Prostate gland (tissue), 2 donors: Measurements from ENCODE around the gene SPTBN1. TPM values are rescaled to one million over a fixed set of nuclear protein-coding genes. Genes with fewer than 3 reads are reported as not detected.

Experiments used
- DNase-seq: peaks from one replicate; pipeline ENCODE4 v3.0.0-alpha.2; 2019; ENCODE audit warnings: low spot score
- H3K27ac ChIP-seq, 2 donors: fragments of 200-600 bp; sonication (generic); 2 replicates each; pipeline ENCODE4 v1.5.1; 2017 to 2019
- H3K27me3 ChIP-seq: fragments of 200-600 bp; sonication (generic); replicated peaks from 2 replicates; pipeline ENCODE4 v1.5.1; 2019; ENCODE audit not compliant: insufficient read depth
- H3K36me3 ChIP-seq, 2 donors: fragments of 200-600 bp; sonication (generic); 1 replicate in 1 of 2; 2 replicates in 1 of 2; pipeline versions ENCODE4 v1.5.1 to v1.8.1; 2017 to 2019
- H3K4me1 ChIP-seq: fragments of 200-600 bp; sonication (generic); replicated peaks from 2 replicates; pipeline ENCODE4 v1.5.1; 2019
- H3K4me3 ChIP-seq, 2 donors: fragments of 200-600 bp; sonication (generic); 2 replicates each; pipeline ENCODE4 v1.5.1; 2017 to 2019
- H3K9me3 ChIP-seq: fragments of 200-600 bp; sonication (generic); 2 replicates; pipeline ENCODE4 v1.5.1; 2017
- POLR2A ChIP-seq: fragments of 450-650 bp; IDR thresholded peaks from one replicate; pipeline ENCODE4 v1.6.1; 2016; ENCODE audit warnings: antibody characterized with exemption, mild to moderate bottlenecking
- POLR2AphosphoS5 ChIP-seq: sonication (generic); formaldehyde crosslinking; IDR thresholded peaks from one replicate; pipeline ENCODE4 v1.6.1; 2017; ENCODE audit warnings: antibody characterized with exemption
- WGBS: methylation state at CpG from one replicate; pipeline ENCODE4 v1.1.5; 2018; 5-methylcytosine and 5-hydroxymethylcytosine counted together
- intact Hi-C: fragments of 100-400 bp; cut with DNase I; formaldehyde crosslinking; loops from one replicate; pipeline ENCODE4 v1.14.2; 2022
- total RNA-seq, 2 donors: library from RNA; depleted of rRNA; stranded (reverse); fragments of >200 nt; gene quantifications; one replicate each; pipeline ENCODE4 v1.1.0, GENCODE V29; 2016
- TF ChIP-seq, protein P1 (sequence below), 4 experiments: fragments of 200-600 bp in 2 of 4; fragments of 450-650 bp in 2 of 4; sonication (generic) in 2 of 4; IDR thresholded peaks; 1 replicate in 3 of 4; 2 replicates in 1 of 4; pipeline ENCODE4 v1.5.1; 2016 to 2019; ENCODE audit warnings: antibody characterized with exemption in 4 of 4, mild to moderate bottlenecking in 2 of 4, moderate library complexity in 2 of 4

SPTBN1 gene
- total RNA-seq, 2 donors from 2014 or later: 146 to 348 TPM

DNA sequence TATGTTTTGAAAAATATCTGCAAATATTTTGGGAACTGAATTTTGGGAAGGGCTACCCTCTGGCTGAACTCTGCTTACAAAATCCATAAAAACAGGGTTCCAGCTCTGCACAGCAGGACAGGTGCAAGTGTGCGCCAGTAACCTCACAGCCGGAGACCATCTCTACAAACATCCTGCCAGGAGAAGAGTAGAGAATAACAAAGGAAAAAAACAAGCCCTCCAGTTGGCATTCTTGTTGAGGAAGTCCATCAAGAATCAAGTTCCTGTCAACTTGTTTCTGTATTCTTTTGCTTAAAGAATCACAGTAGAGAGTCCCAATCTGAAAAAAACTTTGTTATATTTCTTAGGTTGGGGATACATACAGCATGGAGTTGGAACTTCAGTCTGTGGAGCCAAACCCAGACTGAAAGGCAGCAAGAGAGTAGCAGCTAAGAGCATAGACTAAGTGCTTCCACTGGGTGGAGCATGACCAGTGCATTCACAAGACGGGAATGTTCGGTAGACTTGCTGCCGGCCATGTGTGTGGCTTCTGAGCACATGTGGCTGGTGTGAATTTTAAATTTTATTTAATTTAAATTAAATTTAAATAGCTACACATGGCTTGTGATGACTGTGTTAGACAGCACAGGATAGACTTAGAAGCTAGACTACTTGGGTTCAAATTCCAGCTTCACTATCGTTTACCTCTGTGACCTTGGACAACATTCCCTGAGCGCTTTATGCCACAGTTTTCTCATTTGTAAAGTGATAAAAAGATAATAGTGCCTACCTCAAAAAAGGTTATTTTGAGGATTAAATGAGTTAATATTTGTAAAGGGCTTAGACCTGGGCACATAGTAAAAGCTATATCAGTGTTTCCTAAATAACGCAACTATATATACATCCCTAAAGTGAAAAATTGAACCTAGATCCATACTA, 41.9 kb downstream of the SPTBN1 start:
- no peaks in the 10 kb centered on the region for H3K9me3 ChIP-seq
- DNase-seq: no peak
- no peaks in the 10 kb centered on the region for H3K36me3 ChIP-seq
- TF ChIP-seq, protein P1, sequence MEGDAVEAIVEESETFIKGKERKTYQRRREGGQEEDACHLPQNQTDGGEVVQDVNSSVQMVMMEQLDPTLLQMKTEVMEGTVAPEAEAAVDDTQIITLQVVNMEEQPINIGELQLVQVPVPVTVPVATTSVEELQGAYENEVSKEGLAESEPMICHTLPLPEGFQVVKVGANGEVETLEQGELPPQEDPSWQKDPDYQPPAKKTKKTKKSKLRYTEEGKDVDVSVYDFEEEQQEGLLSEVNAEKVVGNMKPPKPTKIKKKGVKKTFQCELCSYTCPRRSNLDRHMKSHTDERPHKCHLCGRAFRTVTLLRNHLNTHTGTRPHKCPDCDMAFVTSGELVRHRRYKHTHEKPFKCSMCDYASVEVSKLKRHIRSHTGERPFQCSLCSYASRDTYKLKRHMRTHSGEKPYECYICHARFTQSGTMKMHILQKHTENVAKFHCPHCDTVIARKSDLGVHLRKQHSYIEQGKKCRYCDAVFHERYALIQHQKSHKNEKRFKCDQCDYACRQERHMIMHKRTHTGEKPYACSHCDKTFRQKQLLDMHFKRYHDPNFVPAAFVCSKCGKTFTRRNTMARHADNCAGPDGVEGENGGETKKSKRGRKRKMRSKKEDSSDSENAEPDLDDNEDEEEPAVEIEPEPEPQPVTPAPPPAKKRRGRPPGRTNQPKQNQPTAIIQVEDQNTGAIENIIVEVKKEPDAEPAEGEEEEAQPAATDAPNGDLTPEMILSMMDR (IDR thresholded peaks at IDR 0.05): no peak
- no peak for TF ChIP-seq POLR2A
- no peak for TF ChIP-seq POLR2AphosphoS5
- H3K27me3 ChIP-seq: no peaks in the 10 kb centered on the region
- peaks cover 2% of the 10 kb centered on the region for H3K4me1 ChIP-seq
- no peak overlapping the region for H3K27ac ChIP-seq
- intact Hi-C loops: loop anchor here (10.0 kb wide), 1 partner anchor 293 kb away; no protein-coding TSS in a partner anchor
- 76% methylated on average over 8 of the region's 8 CpGs for WGBS
- no peak overlapping the region for H3K4me3 ChIP-seq

DNA sequence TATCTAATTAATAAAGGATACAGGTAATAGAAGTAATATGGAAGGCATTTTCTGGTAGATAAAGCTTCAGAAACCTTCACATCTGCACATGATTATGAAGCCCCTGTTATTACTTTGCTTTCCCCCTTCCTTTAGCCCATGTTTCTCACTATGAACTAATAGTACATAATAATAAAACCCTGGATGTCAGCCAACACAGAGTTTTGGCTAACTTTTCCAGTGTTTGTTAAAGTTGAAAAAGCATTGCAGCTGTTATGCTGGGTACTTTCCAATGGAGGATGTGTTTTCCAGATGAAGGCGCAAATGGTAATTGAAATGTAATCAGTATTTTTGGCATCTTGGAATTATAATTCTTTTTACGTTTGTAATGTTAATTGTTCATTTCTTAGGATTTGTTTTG, 43.5 kb downstream of the SPTBN1 start:
- Histone ChIP-seq H3K9me3 (no peaks in the 10 kb centered on the region), H3K27ac (no peak overlapping the region), H3K36me3 (no peaks in the 10 kb centered on the region), H3K4me3 (no peak overlapping the region), H3K27me3 (no peaks in the 10 kb centered on the region), H3K4me1 (no peaks in the 10 kb centered on the region)
- no peak for DNase-seq
- intact Hi-C loops: loop anchor here (10.0 kb wide), 1 partner anchor 295 kb away; no protein-coding TSS in a partner anchor
- TF ChIP-seq, protein P1 (IDR thresholded peaks at IDR 0.05): no peak
- TF ChIP-seq POLR2AphosphoS5: no peak
- 50% methylated on average over 2 of the region's 2 CpGs for WGBS

DNA sequence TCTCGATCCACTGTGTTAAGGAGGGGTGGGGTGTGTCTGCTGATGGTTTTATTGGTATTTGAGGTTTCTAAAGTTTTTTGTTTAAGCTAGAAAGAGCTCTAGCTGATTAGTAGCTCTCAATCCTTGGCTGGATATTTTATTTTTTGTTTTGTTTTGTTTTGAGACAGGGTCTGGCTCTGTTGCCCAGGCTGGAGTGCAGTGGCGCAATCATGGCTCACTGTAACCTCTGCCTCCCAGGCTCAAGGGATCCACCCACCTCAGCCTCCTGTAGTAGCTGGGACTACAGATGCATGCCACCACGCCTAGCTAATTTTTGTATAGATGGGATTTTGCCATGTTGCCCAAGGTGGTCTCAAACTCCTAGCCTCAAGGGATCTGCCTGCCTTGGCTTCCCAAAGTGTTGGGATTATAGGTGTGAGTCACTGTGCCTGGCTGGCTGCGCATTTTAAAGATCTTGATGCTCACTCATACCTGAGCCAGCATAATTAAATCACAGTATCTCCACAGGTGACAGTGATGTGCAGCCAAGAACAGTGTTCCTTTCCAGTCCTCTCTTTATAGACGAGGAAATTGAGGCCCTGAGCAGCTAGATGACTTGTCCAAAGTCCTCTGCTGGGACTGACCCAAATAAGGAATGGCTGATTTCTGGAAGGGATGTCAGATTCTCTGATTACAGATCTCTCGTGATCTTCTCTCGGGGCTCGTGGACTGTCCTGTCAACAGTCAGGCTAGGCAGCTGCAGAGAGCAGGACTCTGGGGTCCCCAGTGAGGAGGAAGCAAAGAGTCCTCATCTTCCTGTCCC, 44.5 kb downstream of the SPTBN1 start:
- Histone ChIP-seq H3K4me3 (no peak overlapping the region), H3K27ac (peak overlapping the region in 1 of 2 donors; percentile 12), H3K4me1 (peaks cover 3% of the 10 kb centered on the region), H3K27me3 (no peaks in the 10 kb centered on the region), H3K36me3 (no peaks in the 10 kb centered on the region), H3K9me3 (no peaks in the 10 kb centered on the region)
- intact Hi-C loops: no loop called here
- WGBS: 54% methylated on average over 8 of the region's 8 CpGs
- TF ChIP-seq, protein P1 (IDR thresholded peaks at IDR 0.05): no peak
- no peak for TF ChIP-seq POLR2AphosphoS5
- DNase-seq: no peak

DNA sequence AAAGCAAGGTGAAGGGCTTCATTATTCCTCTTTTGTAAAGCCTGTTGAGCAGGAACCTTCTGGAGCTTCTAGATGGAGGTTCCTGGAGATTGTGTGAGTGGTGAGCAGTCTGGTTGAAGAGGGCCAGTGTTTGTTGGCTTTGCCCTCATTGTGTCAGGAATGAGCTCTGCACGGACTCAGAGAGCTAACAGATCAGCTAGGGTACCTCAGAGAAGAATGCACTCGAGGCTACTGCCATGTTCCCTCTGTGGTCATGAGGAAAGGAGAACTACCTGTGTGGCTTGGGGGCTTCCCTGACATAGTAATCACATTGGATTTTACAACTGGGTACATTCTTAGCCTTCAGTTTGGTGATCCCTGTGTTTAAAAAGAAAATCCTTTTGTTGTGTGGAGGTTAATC, 46.6 kb downstream of the SPTBN1 start:
- Histone ChIP-seq H3K4me1 (peaks cover 3% of the 10 kb centered on the region), H3K9me3 (no peaks in the 10 kb centered on the region), H3K4me3 (no peak overlapping the region), H3K27ac (no peak overlapping the region), H3K36me3 (no peaks in the 10 kb centered on the region), H3K27me3 (no peaks in the 10 kb centered on the region)
- DNase-seq: no peak
- TF ChIP-seq POLR2A: no peak
- TF ChIP-seq, protein P1 (IDR thresholded peaks at IDR 0.05): no peak
- no peak for TF ChIP-seq POLR2AphosphoS5
- intact Hi-C loops: no loop called here
- 66% methylated on average over 2 of the region's 2 CpGs for WGBS
